GM23338 (cell line): Measurements from ENCODE around the gene VPS39. TPM values are rescaled to one million over a fixed set of nuclear protein-coding genes. Genes with fewer than 3 reads are reported as not detected.

Experiments
- ATAC-seq: fragments of 200-7000 bp; cut with Tn5 transposase; 3 replicates; pipeline ENCODE4 v1.9.1; 2020
- DNase-seq: peaks from one replicate; pipeline ENCODE4 v3.0.0-alpha.2; 2015; ENCODE audit warnings: low spot score
- H2AFZ ChIP-seq: fragments of 200-600 bp; sonication (generic); 2 replicates; pipeline ENCODE4 v1.8.0; 2016; ENCODE audit warnings: antibody characterized with exemption, mild to moderate bottlenecking, moderate library complexity
- H3F3A ChIP-seq: fragments of 200-600 bp; sonication (generic); replicated peaks from 2 replicates; pipeline ENCODE4 v1.8.0; 2017; ENCODE audit warnings: antibody characterized with exemption, mixed run types, low read depth
- H3K27ac ChIP-seq: fragments of 200-600 bp; sonication (generic); 2 replicates; pipeline ENCODE4 v1.6.1; 2016; ENCODE audit warnings: low read depth
- H3K27me3 ChIP-seq: fragments of 200-600 bp; sonication (generic); 2 replicates; pipeline ENCODE4 v1.8.0; 2016; ENCODE audit warnings: mild to moderate bottlenecking, mixed run types, moderate library complexity; ENCODE audit not compliant: insufficient read depth
- H3K36me3 ChIP-seq: fragments of 200-600 bp; sonication (generic); 2 replicates; pipeline ENCODE4 v1.8.0; 2016; ENCODE audit warnings: mild to moderate bottlenecking; ENCODE audit not compliant: insufficient read depth
- H3K4me1 ChIP-seq: fragments of 200-600 bp; sonication (generic); 2 replicates; pipeline ENCODE4 v1.8.0; 2016; ENCODE audit warnings: mild to moderate bottlenecking, moderate library complexity; ENCODE audit not compliant: insufficient read depth
- H3K4me2 ChIP-seq: fragments of 200-600 bp; sonication (generic); 2 replicates; pipeline ENCODE4 v1.7.1; 2017; ENCODE audit warnings: mixed run types
- H3K4me3 ChIP-seq: fragments of 200-600 bp; sonication (generic); 2 replicates; pipeline ENCODE4 v1.6.1; 2016; ENCODE audit warnings: mixed run types
- H3K79me2 ChIP-seq: fragments of 200-600 bp; sonication (generic); replicated peaks from 2 replicates; pipeline ENCODE4 v1.8.0; 2017; ENCODE audit warnings: mild to moderate bottlenecking; ENCODE audit not compliant: insufficient read depth
- H3K9me2 ChIP-seq: fragments of 200-600 bp; sonication (generic); 2 replicates; pipeline ENCODE4 v1.8.0; 2017; ENCODE audit not compliant: insufficient read depth
- H4K20me1 ChIP-seq: fragments of 200-600 bp; sonication (generic); replicated peaks from 2 replicates; pipeline ENCODE4 v1.8.0; 2017; ENCODE audit warnings: mild to moderate bottlenecking; ENCODE audit not compliant: insufficient read depth
- H3K27ac Mint-ChIP-seq: 2 replicates; pipeline ENCODE4 v1.8.0; 2020; ENCODE audit warnings: inconsistent platforms, mild to moderate bottlenecking, moderate library complexity, mixed read lengths
- H3K27me3 Mint-ChIP-seq: 3 replicates; pipeline ENCODE4 v1.8.0; 2022; ENCODE audit warnings: low read depth, mild to moderate bottlenecking, moderate library complexity, mixed read lengths, inconsistent platforms; ENCODE audit not compliant: insufficient read depth, poor library complexity
- H3K36me3 Mint-ChIP-seq: 3 replicates; pipeline ENCODE4 v1.8.0; 2021; ENCODE audit warnings: low read depth, mild to moderate bottlenecking, inconsistent platforms, moderate library complexity, mixed read lengths
- H3K4me1 Mint-ChIP-seq: 3 replicates; pipeline ENCODE4 v1.8.0; 2020; ENCODE audit warnings: mild to moderate bottlenecking, inconsistent platforms, mixed read lengths
- H3K4me3 Mint-ChIP-seq: 3 replicates; pipeline ENCODE4 v1.8.0; 2021; ENCODE audit warnings: moderate library complexity, mild to moderate bottlenecking, inconsistent platforms, mixed read lengths
- H3K9me3 Mint-ChIP-seq: 3 replicates; pipeline ENCODE4 v1.8.0; 2020; ENCODE audit warnings: moderate library complexity, mild to moderate bottlenecking, inconsistent platforms, mixed read lengths
- CREB1 ChIP-seq: fragments of 250-450 bp; sonication (Bioruptor Pico); IDR thresholded peaks from 2 replicates; pipeline ENCODE4 v1.5.0; 2020; ENCODE audit warnings: low read depth, mild to moderate bottlenecking, moderate library complexity
- ETS1 ChIP-seq: IDR thresholded peaks from 2 replicates; pipeline ENCODE4 v1.6.1; 2016; ENCODE audit warnings: antibody characterized with exemption
- EZH2 ChIP-seq: fragments of 200-600 bp; sonication (generic); IDR thresholded peaks from one replicate; pipeline ENCODE4 v1.8.0; 2017; ENCODE audit warnings: antibody characterized with exemption, mild to moderate bottlenecking, low read depth; ENCODE audit not compliant: unreplicated experiment
- EZH2phosphoT487 ChIP-seq: fragments of 200-600 bp; sonication (generic); IDR thresholded peaks from one replicate; pipeline ENCODE4 v1.8.1; 2018; ENCODE audit warnings: antibody characterized with exemption; ENCODE audit not compliant: unreplicated experiment
- JUNB ChIP-seq: IDR thresholded peaks from one replicate; pipeline ENCODE4 v1.6.1; 2016; ENCODE audit warnings: antibody characterized with exemption; ENCODE audit not compliant: unreplicated experiment
- POLR2AphosphoS5 ChIP-seq: IDR thresholded peaks from 2 replicates; pipeline ENCODE4 v1.6.1; 2016; ENCODE audit warnings: antibody characterized with exemption, low read depth
- REST ChIP-seq: IDR thresholded peaks from one replicate; pipeline ENCODE4 v1.6.1; 2018; ENCODE audit warnings: antibody characterized with exemption; ENCODE audit not compliant: unreplicated experiment
- STAT1 ChIP-seq: IDR thresholded peaks from one replicate; pipeline ENCODE4 v1.6.1; 2016; ENCODE audit warnings: antibody characterized with exemption; ENCODE audit not compliant: unreplicated experiment
- ZNF462 ChIP-seq: fragments of 250-450 bp; sonication (Bioruptor Pico); IDR thresholded peaks from 2 replicates; pipeline ENCODE4 v1.5.0; 2020; ENCODE audit warnings: mild to moderate bottlenecking, moderate library complexity
- polyA plus RNA-seq: library from polyadenylated mRNA; unstranded; fragments of >200 nt; fragmentation: Nextera tagmentation; extraction: Ambion mirVana; gene quantifications from 2 replicates; pipeline ENCODE4 v1.2.1, GENCODE V29; 2016
- total RNA-seq: library from RNA; depleted of rRNA; stranded (reverse); fragments of >200 nt; shearing (Covaris generic); gene quantifications from 2 replicates; pipeline ENCODE4 v1.2.3, GENCODE V29; 2014

VPS39 gene
- total and polyA plus RNA-seq, 2 experiments from 2014 or later: 14.9 to 45.1 TPM

- no peak for TF ChIP-seq REST
- no peak for TF ChIP-seq ETS1
- TF ChIP-seq CREB1 (CRISPR knock-in tag): no peak
- no peak for TF ChIP-seq POLR2AphosphoS5
Observed at GRCh38 chr15:42194513-42194912, 13.6 kb downstream of the VPS39 start (continued).

- no peaks in the 10 kb centered on the region for H3K27me3 Mint-ChIP-seq
- no peaks in the 10 kb centered on the region for H3K4me1 ChIP-seq
- H3K36me3 ChIP-seq: no peaks in the 10 kb centered on the region
- H3K4me1 Mint-ChIP-seq: no peaks in the 10 kb centered on the region
- H3K9me3 Mint-ChIP-seq: peaks cover 3% of the 10 kb centered on the region; the same call in 1 of the 3 replicates
- peaks cover 40% of the 10 kb centered on the region for H3K36me3 Mint-ChIP-seq
- no peaks in the 10 kb centered on the region for H3K27me3 ChIP-seq
- H3K4me3 Mint-ChIP-seq: no peak overlapping the region
- no peaks in the 10 kb centered on the region for H3K9me2 ChIP-seq
- no peak overlapping the region for H2AFZ ChIP-seq
- H3K79me2 ChIP-seq: no peaks in the 10 kb centered on the region; the same call in 1 of the 2 replicates
- no peak overlapping the region for H3K4me3 ChIP-seq
- no peak overlapping the region for H3K27ac ChIP-seq
- no peaks in the 10 kb centered on the region for H4K20me1 ChIP-seq
- H3F3A ChIP-seq: no peaks in the 10 kb centered on the region
- no peak for DNase-seq
- no peak overlapping the region for H3K27ac Mint-ChIP-seq
- no peak for ATAC-seq
- no peak overlapping the region for H3K4me2 ChIP-seq
- no peak for TF ChIP-seq REST
- no peak for TF ChIP-seq POLR2AphosphoS5
- no peak for TF ChIP-seq EZH2
- no peak for TF ChIP-seq JUNB
- no peak for TF ChIP-seq EZH2phosphoT487
- no peak for TF ChIP-seq ZNF462 (CRISPR knock-in tag)
- no peak for TF ChIP-seq STAT1
- TF ChIP-seq ETS1: no peak
Observed at GRCh38 chr15:42193383-42193782, 14.7 kb downstream of the VPS39 start.
